HL-60 (cell line): ENCODE results near the gene TSPO2.

Source experiments
- DNase-seq, 2 experiments: peaks; one replicate each; pipeline ENCODE4 v3.0.0-alpha.2; 2010 to 2020; ENCODE audit warnings: low read depth in 1 of 2, low spot score in 1 of 2
- H3K27ac ChIP-seq: fragments of 250-450 bp; sonication (Bioruptor Pico); replicated peaks from 2 replicates; pipeline ENCODE4 v1.5.1; 2020; ENCODE audit warnings: mild to moderate bottlenecking, moderate library complexity
- H3K27me3 ChIP-seq: fragments of 250-450 bp; sonication (Bioruptor Pico); 2 replicates; pipeline ENCODE4 v1.5.1; 2021; ENCODE audit warnings: mild to moderate bottlenecking, moderate library complexity; ENCODE audit not compliant: insufficient read depth, poor library complexity, severe bottlenecking
- H3K4me3 ChIP-seq: replicated peaks from 2 replicates; pipeline ENCODE4 v1.5.1; 2011; ENCODE audit warnings: mild to moderate bottlenecking, control low read depth, low read length; ENCODE audit not compliant: insufficient read depth
- GABPA ChIP-seq: IDR thresholded peaks from 2 replicates; pipeline ENCODE4 v1.6.1; 2012; ENCODE audit warnings: low read depth
- POLR2AphosphoS5 ChIP-seq: IDR thresholded peaks from 2 replicates; pipeline ENCODE4 v1.6.1; 2012; ENCODE audit warnings: low read depth
- SPI1 ChIP-seq: IDR thresholded peaks from 2 replicates; pipeline ENCODE4 v1.6.1; 2012; ENCODE audit warnings: low read depth, mild to moderate bottlenecking, borderline replicate concordance
- TF ChIP-seq, protein P1 (sequence below): IDR thresholded peaks from one replicate; pipeline ENCODE4 v1.5.1; 2011; ENCODE audit warnings: low read length, control low read depth, inconsistent platforms; ENCODE audit not compliant: insufficient read depth
- TF ChIP-seq, protein P2 (sequence below): IDR thresholded peaks from 2 replicates; pipeline ENCODE4 v1.6.1; 2012; ENCODE audit warnings: low read depth; ENCODE audit not compliant: insufficient replicate concordance

The TSPO2 gene

GRCh38 chr6:41066867-41067304, 24.6 kb downstream of the TSPO2 start:
- no peaks in the 10 kb centered on the region for H3K27me3 ChIP-seq
- no peak overlapping the region for H3K27ac ChIP-seq
- DNase-seq = peak in 1 of 2 experiments; percentile 53
- H3K4me3 ChIP-seq = no peak overlapping the region
- TF ChIP-seq, protein P1, sequence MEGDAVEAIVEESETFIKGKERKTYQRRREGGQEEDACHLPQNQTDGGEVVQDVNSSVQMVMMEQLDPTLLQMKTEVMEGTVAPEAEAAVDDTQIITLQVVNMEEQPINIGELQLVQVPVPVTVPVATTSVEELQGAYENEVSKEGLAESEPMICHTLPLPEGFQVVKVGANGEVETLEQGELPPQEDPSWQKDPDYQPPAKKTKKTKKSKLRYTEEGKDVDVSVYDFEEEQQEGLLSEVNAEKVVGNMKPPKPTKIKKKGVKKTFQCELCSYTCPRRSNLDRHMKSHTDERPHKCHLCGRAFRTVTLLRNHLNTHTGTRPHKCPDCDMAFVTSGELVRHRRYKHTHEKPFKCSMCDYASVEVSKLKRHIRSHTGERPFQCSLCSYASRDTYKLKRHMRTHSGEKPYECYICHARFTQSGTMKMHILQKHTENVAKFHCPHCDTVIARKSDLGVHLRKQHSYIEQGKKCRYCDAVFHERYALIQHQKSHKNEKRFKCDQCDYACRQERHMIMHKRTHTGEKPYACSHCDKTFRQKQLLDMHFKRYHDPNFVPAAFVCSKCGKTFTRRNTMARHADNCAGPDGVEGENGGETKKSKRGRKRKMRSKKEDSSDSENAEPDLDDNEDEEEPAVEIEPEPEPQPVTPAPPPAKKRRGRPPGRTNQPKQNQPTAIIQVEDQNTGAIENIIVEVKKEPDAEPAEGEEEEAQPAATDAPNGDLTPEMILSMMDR = peak; percentile 59
- TF ChIP-seq, protein P2, sequence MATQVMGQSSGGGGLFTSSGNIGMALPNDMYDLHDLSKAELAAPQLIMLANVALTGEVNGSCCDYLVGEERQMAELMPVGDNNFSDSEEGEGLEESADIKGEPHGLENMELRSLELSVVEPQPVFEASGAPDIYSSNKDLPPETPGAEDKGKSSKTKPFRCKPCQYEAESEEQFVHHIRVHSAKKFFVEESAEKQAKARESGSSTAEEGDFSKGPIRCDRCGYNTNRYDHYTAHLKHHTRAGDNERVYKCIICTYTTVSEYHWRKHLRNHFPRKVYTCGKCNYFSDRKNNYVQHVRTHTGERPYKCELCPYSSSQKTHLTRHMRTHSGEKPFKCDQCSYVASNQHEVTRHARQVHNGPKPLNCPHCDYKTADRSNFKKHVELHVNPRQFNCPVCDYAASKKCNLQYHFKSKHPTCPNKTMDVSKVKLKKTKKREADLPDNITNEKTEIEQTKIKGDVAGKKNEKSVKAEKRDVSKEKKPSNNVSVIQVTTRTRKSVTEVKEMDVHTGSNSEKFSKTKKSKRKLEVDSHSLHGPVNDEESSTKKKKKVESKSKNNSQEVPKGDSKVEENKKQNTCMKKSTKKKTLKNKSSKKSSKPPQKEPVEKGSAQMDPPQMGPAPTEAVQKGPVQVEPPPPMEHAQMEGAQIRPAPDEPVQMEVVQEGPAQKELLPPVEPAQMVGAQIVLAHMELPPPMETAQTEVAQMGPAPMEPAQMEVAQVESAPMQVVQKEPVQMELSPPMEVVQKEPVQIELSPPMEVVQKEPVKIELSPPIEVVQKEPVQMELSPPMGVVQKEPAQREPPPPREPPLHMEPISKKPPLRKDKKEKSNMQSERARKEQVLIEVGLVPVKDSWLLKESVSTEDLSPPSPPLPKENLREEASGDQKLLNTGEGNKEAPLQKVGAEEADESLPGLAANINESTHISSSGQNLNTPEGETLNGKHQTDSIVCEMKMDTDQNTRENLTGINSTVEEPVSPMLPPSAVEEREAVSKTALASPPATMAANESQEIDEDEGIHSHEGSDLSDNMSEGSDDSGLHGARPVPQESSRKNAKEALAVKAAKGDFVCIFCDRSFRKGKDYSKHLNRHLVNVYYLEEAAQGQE = no peak

- DNase-seq = no peak
- H3K4me3 ChIP-seq = peak overlapping the region; percentile 64
- TF ChIP-seq SPI1 (no peak), POLR2AphosphoS5 (peak; percentile 94; the same call in 1 of the 2 replicates)
- no peaks in the 10 kb centered on the region for H3K27me3 ChIP-seq
- H3K27ac ChIP-seq = peak overlapping the region; percentile 98
These were observed 29.2 kb downstream of the TSPO2 start for GRCh38 chr6:41071501-41071922.

GRCh38 chr6:41071923-41072835, 29.9 kb downstream of the TSPO2 start, which contains the start of gene OARD1:
TSS of gene OARD1 (minus strand) at chr6:41072356. CDS start at chr6:41071634, 722 bp downstream.
- peak within 1 kb of the TSS; percentile 82 for H3K4me3 ChIP-seq
- H3K27me3 ChIP-seq = no peaks in the 10 kb centered on the region
- peak within 1 kb of the TSS; percentile 98 for H3K27ac ChIP-seq
- TF ChIP-seq SPI1 (no peak), GABPA (peak; percentile 85), POLR2AphosphoS5 (peak; percentile 91)
- TF ChIP-seq, protein P1 = no peak
- TF ChIP-seq, protein P2 = peak; percentile 38
- peak; percentile 83 to 99 for DNase-seq

GRCh38 chr6:41072836-41073202, 30.6 kb downstream of the TSPO2 start, which contains the start of gene NFYA:
TSS of gene NFYA (plus strand) at chr6:41072974. CDS start at chr6:41079090, 6,116 bp downstream.
- no peak for TF ChIP-seq POLR2AphosphoS5
- no peak for TF ChIP-seq SPI1
- TF ChIP-seq GABPA = no peak
- TF ChIP-seq, protein P2 = no peak
- TF ChIP-seq, protein P1 = no peak
- Histone ChIP-seq H3K27ac (peak within 1 kb of the TSS; percentile 98), H3K4me3 (peak within 1 kb of the TSS; percentile 82), H3K27me3 (no peaks in the 10 kb centered on the region)
- DNase-seq = peak in 1 of 2 experiments; percentile 97
